CD4-positive, alpha-beta T cell treated with Interleukin-12 subunit alpha and Interleukin-12 subunit beta, for 1 hour (primary cell): ENCODE measurements around the gene RBM24.
A peak's percentile ranks its signal among the peaks of the same experiment; 100 is the strongest.

Experiments
- DNase-seq: peaks from one replicate; pipeline ENCODE4 v3.0.0-alpha.2; 2020

Gene RBM24

GRCh38 chr6:17281100-17281496 lies at the start of gene RBM24:
RBM24 (plus strand) TSS chr6:17281361; CDS start chr6:17281582, 221 bp downstream.
- DNase-seq: peak; percentile 5

GRCh38 chr6:17233531-17233930 lies 47.6 kb upstream of the RBM24 start:
- DNase-seq: no peak

- DNase-seq: no peak
These were observed 43.9 kb upstream of the RBM24 start for GRCh38 chr6:17237246-17237645.

GRCh38 chr6:17239260-17239659 lies 41.9 kb upstream of the RBM24 start:
- DNase-seq: no peak

- DNase-seq: no peak
These were observed 40.2 kb upstream of the RBM24 start for GRCh38 chr6:17240803-17241500.

GRCh38 chr6:17242087-17242486 lies 39.1 kb upstream of the RBM24 start:
- no peak for DNase-seq

- DNase-seq: no peak
These were observed 30.9 kb upstream of the RBM24 start for GRCh38 chr6:17250237-17250636.

GRCh38 chr6:17251953-17252352 lies 29.2 kb upstream of the RBM24 start:
- no peak for DNase-seq

GRCh38 chr6:17258749-17259148 lies 22.4 kb upstream of the RBM24 start:
- DNase-seq: no peak

- no peak for DNase-seq
These were observed 15.6 kb upstream of the RBM24 start for GRCh38 chr6:17265570-17265969.

- DNase-seq: no peak
These were observed 13.6 kb upstream of the RBM24 start for GRCh38 chr6:17267566-17267965.

- no peak for DNase-seq
These were observed 13.0 kb upstream of the RBM24 start for GRCh38 chr6:17268114-17268513.

GRCh38 chr6:17269840-17270239 lies 11.3 kb upstream of the RBM24 start:
- no peak for DNase-seq

GRCh38 chr6:17271628-17272027 lies 9.5 kb upstream of the RBM24 start:
- no peak for DNase-seq

GRCh38 chr6:17276766-17277165 lies 4.4 kb upstream of the RBM24 start:
- no peak for DNase-seq

- no peak for DNase-seq
These were observed 3.9 kb upstream of the RBM24 start for GRCh38 chr6:17277256-17277655.

GRCh38 chr6:17278289-17279063 lies 2.7 kb upstream of the RBM24 start:
- DNase-seq: no peak

- no peak for DNase-seq
These were observed 1.0 kb upstream of the RBM24 start for GRCh38 chr6:17280138-17280537.

GRCh38 chr6:17280552-17281090 lies 540 bp upstream of the RBM24 start:
- DNase-seq: no peak

GRCh38 chr6:17281497-17282481 lies 628 bp downstream of the RBM24 start:
- DNase-seq: no peak

- no peak for DNase-seq
These were observed 1.9 kb downstream of the RBM24 start for GRCh38 chr6:17283074-17283473.

GRCh38 chr6:17289630-17290061 lies 8.5 kb downstream of the RBM24 start:
- no peak for DNase-seq

- no peak for DNase-seq
These were observed 10.6 kb downstream of the RBM24 start for GRCh38 chr6:17291778-17292177.
